IgD-negative memory B cell (primary cell): Measurements from ENCODE around the gene HNRNPC. TPM values are rescaled to one million over a fixed set of nuclear protein-coding genes. Genes with fewer than 3 reads are reported as not detected.
"Not testable (repeated sequence)": the region's sequence is repeated elsewhere in the genome, so short reads cannot be mapped to it uniquely, and the experiment has no call there.

Experiments used
- H3K27ac Mint-ChIP-seq, 3 donors: one replicate each; pipeline ENCODE4 v1.8.0; 2020 to 2022; ENCODE audit warnings: mild to moderate bottlenecking in 3 of 3, mixed read lengths in 3 of 3, moderate library complexity in 1 of 3
- H3K27me3 Mint-ChIP-seq: one replicate; pipeline ENCODE4 v1.8.0; 2021; ENCODE audit warnings: mixed read lengths
- H3K36me3 Mint-ChIP-seq: one replicate; pipeline ENCODE4 v1.8.0; 2020; ENCODE audit warnings: mild to moderate bottlenecking, mixed read lengths
- H3K4me1 Mint-ChIP-seq, 3 donors: one replicate each; pipeline ENCODE4 v1.8.0; 2020 to 2022; ENCODE audit warnings: mixed read lengths in 3 of 3, mild to moderate bottlenecking in 1 of 3
- H3K4me3 Mint-ChIP-seq, 4 donors: one replicate each; pipeline ENCODE4 v1.8.0; 2020 to 2022; ENCODE audit warnings: mild to moderate bottlenecking in 4 of 4, mixed read lengths in 4 of 4, moderate library complexity in 3 of 4
- H3K9me3 Mint-ChIP-seq, 3 donors: one replicate each; pipeline ENCODE4 v1.8.0; 2020 to 2021; ENCODE audit warnings: mixed read lengths in 3 of 3, mild to moderate bottlenecking in 1 of 3
- polyA plus RNA-seq: library from polyadenylated mRNA; unstranded; fragments of 300-500 nt; fragmentation: Illumina TruSeq; gene quantifications from one replicate; pipeline ENCODE4 v1.2.3, GENCODE V29; 2021

The HNRNPC gene
- polyA plus RNA-seq, 1 donor from 2014 or later: 741 TPM

GRCh38 chr14:21219561-21220111, 49.6 kb downstream of the HNRNPC start:
- H3K36me3 Mint-ChIP-seq: peaks cover 8% of the 10 kb centered on the region

GRCh38 chr14:21219120-21219519, 50.1 kb downstream of the HNRNPC start:
- Mint-ChIP-seq H3K27ac (peak overlapping the region in 2 of 3 donors; percentile 66 to 83), H3K4me1 (peaks cover 43 to 48% (median 45%) of the 10 kb centered on the region in 3 donors), H3K9me3 (no peaks in the 10 kb centered on the region), H3K4me3 (no peak overlapping the region), H3K27me3 (no peaks in the 10 kb centered on the region), H3K36me3 (peaks cover 8% of the 10 kb centered on the region)

More at GRCh38 chr14:21219561-21220111, 49.6 kb downstream of the HNRNPC start:
- Mint-ChIP-seq H3K9me3 (no peaks in the 10 kb centered on the region), H3K4me1 (peaks cover 43 to 48% (median 44%) of the 10 kb centered on the region in 3 donors), H3K27me3 (no peaks in the 10 kb centered on the region), H3K4me3 (peak overlapping the region in 1 of 4 donors; percentile 51), H3K27ac (peak overlapping the region in 2 of 3 donors; percentile 54 to 66)

GRCh38 chr14:21215879-21216251, 53.4 kb downstream of the HNRNPC start:
- Mint-ChIP-seq H3K27ac (peak overlapping the region; percentile 69 to 91 (median 74)), H3K4me1 (peaks cover 31 to 37% (median 36%) of the 10 kb centered on the region in 3 donors), H3K36me3 (peaks cover 11% of the 10 kb centered on the region), H3K4me3 (peak overlapping the region in 2 of 4 donors; percentile 55 to 65), H3K27me3 (no peaks in the 10 kb centered on the region), H3K9me3 (no peaks in the 10 kb centered on the region)

GRCh38 chr14:21215130-21215878, 53.9 kb downstream of the HNRNPC start:
- Mint-ChIP-seq H3K27ac (peak overlapping the region; percentile 69 to 91 (median 74)), H3K9me3 (no peaks in the 10 kb centered on the region), H3K27me3 (no peaks in the 10 kb centered on the region), H3K4me1 (peaks cover 30 to 36% (median 35%) of the 10 kb centered on the region in 3 donors), H3K4me3 (peak overlapping the region in 2 of 4 donors; percentile 55 to 65), H3K36me3 (peaks cover 11% of the 10 kb centered on the region)

- H3K4me1 Mint-ChIP-seq: peaks cover 21 to 27% (median 27%) of the 10 kb centered on the region in 3 donors
- H3K27ac Mint-ChIP-seq: peak overlapping the region in 1 of 3 donors; percentile 53
- no peaks in the 10 kb centered on the region for H3K27me3 Mint-ChIP-seq
- H3K9me3 Mint-ChIP-seq: no peaks in the 10 kb centered on the region
- H3K36me3 Mint-ChIP-seq: peaks cover 5% of the 10 kb centered on the region
- no peak overlapping the region for H3K4me3 Mint-ChIP-seq
These were observed 55.6 kb downstream of the HNRNPC start for GRCh38 chr14:21213652-21214051.

- not testable (repeated sequence) for H3K4me3 Mint-ChIP-seq, H3K36me3 Mint-ChIP-seq, H3K27ac Mint-ChIP-seq, H3K27me3 Mint-ChIP-seq, H3K9me3 Mint-ChIP-seq
- H3K4me1 Mint-ChIP-seq: peaks cover 21 to 28% (median 27%) of the 10 kb centered on the region in 3 donors
These were observed 56.4 kb downstream of the HNRNPC start for GRCh38 chr14:21212824-21213223.

- H3K9me3 Mint-ChIP-seq: no peaks in the 10 kb centered on the region
- H3K27ac Mint-ChIP-seq: peak overlapping the region in 1 of 3 donors; percentile 89
- H3K4me1 Mint-ChIP-seq: peaks cover 21 to 32% (median 27%) of the 10 kb centered on the region in 3 donors
- H3K4me3 Mint-ChIP-seq: no peak overlapping the region
- H3K36me3 Mint-ChIP-seq: peaks cover 2% of the 10 kb centered on the region
- H3K27me3 Mint-ChIP-seq: no peaks in the 10 kb centered on the region
These were observed 57.7 kb downstream of the HNRNPC start for GRCh38 chr14:21211509-21211908.

- Mint-ChIP-seq H3K27me3 (no peaks in the 10 kb centered on the region), H3K27ac (peak overlapping the region in 1 of 3 donors; percentile 46), H3K4me3 (no peak overlapping the region), H3K4me1 (peaks cover 13 to 22% (median 16%) of the 10 kb centered on the region in 3 donors), H3K9me3 (no peaks in the 10 kb centered on the region), H3K36me3 (peaks cover 2% of the 10 kb centered on the region)
These were observed 59.2 kb downstream of the HNRNPC start for GRCh38 chr14:21210023-21210422.

- no peaks in the 10 kb centered on the region for H3K27me3 Mint-ChIP-seq
- no peak overlapping the region for H3K27ac Mint-ChIP-seq
- H3K4me3 Mint-ChIP-seq: no peak overlapping the region
- H3K4me1 Mint-ChIP-seq: peaks cover 6 to 16% (median 10%) of the 10 kb centered on the region in 3 donors
- H3K36me3 Mint-ChIP-seq: peaks cover 2% of the 10 kb centered on the region
- H3K9me3 Mint-ChIP-seq: no peaks in the 10 kb centered on the region
These were observed 60.1 kb downstream of the HNRNPC start for GRCh38 chr14:21209185-21209584.

GRCh38 chr14:21208554-21208953, 60.7 kb downstream of the HNRNPC start:
- Mint-ChIP-seq H3K9me3 (no peaks in the 10 kb centered on the region), H3K4me3 (no peak overlapping the region), H3K36me3 (peaks cover 2% of the 10 kb centered on the region), H3K4me1 (peaks cover 0 to 11% (median 10%) of the 10 kb centered on the region in 3 donors), H3K27me3 (no peaks in the 10 kb centered on the region), H3K27ac (peak overlapping the region in 2 of 3 donors; percentile 10 to 16)

- Mint-ChIP-seq H3K4me1 (peaks cover 2 to 17% (median 15%) of the 10 kb centered on the region in 3 donors), H3K27ac (peak overlapping the region; percentile 15 to 69 (median 59)), H3K9me3 (no peaks in the 10 kb centered on the region), H3K36me3 (peaks cover 2% of the 10 kb centered on the region), H3K4me3 (peak overlapping the region in 1 of 4 donors; percentile 39), H3K27me3 (no peaks in the 10 kb centered on the region)
These were observed 62.2 kb downstream of the HNRNPC start for GRCh38 chr14:21206753-21207684.

- Mint-ChIP-seq H3K36me3 (no peaks in the 10 kb centered on the region), H3K4me3 (no peak overlapping the region), H3K27me3 (no peaks in the 10 kb centered on the region), H3K4me1 (peaks cover 2 to 19% (median 14%) of the 10 kb centered on the region in 3 donors), H3K27ac (peak overlapping the region; percentile 15 to 69 (median 42)), H3K9me3 (no peaks in the 10 kb centered on the region)
These were observed 63.3 kb downstream of the HNRNPC start for GRCh38 chr14:21205678-21206581.

- no peaks in the 10 kb centered on the region for H3K36me3 Mint-ChIP-seq
- peaks cover 2 to 19% (median 14%) of the 10 kb centered on the region in 3 donors for H3K4me1 Mint-ChIP-seq
- no peak overlapping the region for H3K27ac Mint-ChIP-seq
- no peak overlapping the region for H3K4me3 Mint-ChIP-seq
- no peaks in the 10 kb centered on the region for H3K9me3 Mint-ChIP-seq
- H3K27me3 Mint-ChIP-seq: no peaks in the 10 kb centered on the region
These were observed 64.1 kb downstream of the HNRNPC start for GRCh38 chr14:21205026-21205677.
